ENCODE data around the gene RHOT1. TPM values are rescaled to one million over a fixed set of nuclear protein-coding genes. Genes with fewer than 3 reads are reported as not detected.

RHOT1 gene
- total RNA-seq, 1 experiment from 2014 or later, result 24.4 TPM

GRCh38 chr17:32155896-32156295 lies 13.6 kb downstream of the RHOT1 start:
- Histone ChIP-seq H3K79me2 (ENCODE audit: insufficient read depth, low read length) (no peaks in the 10 kb centered on the region), H3K23ac (ENCODE audit: insufficient read length, low read depth, low read length) (no peak overlapping the region), H4K8ac (replicated peaks; ENCODE audit: insufficient read length, low read depth, low read length) (no peak overlapping the region), H2BK5ac (ENCODE audit: insufficient read length, low read length) (no peak overlapping the region), H2BK15ac (ENCODE audit: low read depth, low read length) (no peak overlapping the region), H3K27me3 (ENCODE audit: insufficient read depth, low read length) (no peaks in the 10 kb centered on the region), H3K4me2 (ENCODE audit: insufficient read depth, insufficient read length, low read length) (no peak overlapping the region), H2AK5ac (ENCODE audit: insufficient read length, low read length) (no peak overlapping the region), H3K14ac (ENCODE audit: insufficient read depth, low read length) (no peak overlapping the region), H3K56ac (ENCODE audit: insufficient read length, low read depth, low read length) (no peak overlapping the region), H3K79me1 (ENCODE audit: insufficient read depth, low read depth, low read length, poor library complexity, severe bottlenecking) (no peaks in the 10 kb centered on the region), H4K91ac (ENCODE audit: insufficient read length, low read depth, low read length) (no peak overlapping the region), H3K4ac (ENCODE audit: low read depth, low read length) (no peak overlapping the region), H4K5ac (ENCODE audit: insufficient read length, low read depth, low read length) (no peak overlapping the region), H3T11ph (ENCODE audit: low read length) (no peak overlapping the region), H3K9me3 (ENCODE audit: control insufficient read depth, low read depth, low read length) (no peaks in the 10 kb centered on the region), H2BK20ac (ENCODE audit: low read depth, low read length, poor library complexity, severe bottlenecking) (no peak overlapping the region), H2BK12ac (ENCODE audit: insufficient read length, low read depth, low read length) (no peak overlapping the region), H3K27ac (ENCODE audit: insufficient read length, low read depth, low read length) (no peak overlapping the region), H3K18ac (ENCODE audit: insufficient read length, low read depth, low read length) (no peak overlapping the region), H3K4me1 (ENCODE audit: insufficient read depth, low read length) (no peaks in the 10 kb centered on the region), H2BK120ac (ENCODE audit: low read depth, low read length, poor library complexity, severe bottlenecking) (no peak overlapping the region), H2AFZ (ENCODE audit: low read length) (no peak overlapping the region), H4K20me1 (ENCODE audit: control insufficient read depth, insufficient read depth, insufficient read length) (no peaks in the 10 kb centered on the region), H3K23me2 (ENCODE audit: insufficient read length, low read depth, low read length, poor library complexity, severe bottlenecking) (no peaks in the 10 kb centered on the region), H3K9ac (ENCODE audit: extremely low read depth, insufficient read length, low read length) (no peak overlapping the region)
- no peak overlapping the region for H3K27ac Mint-ChIP-seq
- no peak for DNase-seq
- peaks cover 27 to 44% (median 41%) of the 10 kb centered on the region in 3 experiments for H3K36me3 Mint-ChIP-seq (ENCODE audit: insufficient read depth in 1 of 3, low read depth in 3 of 3)
- H3K4me3 Mint-ChIP-seq, result no peak overlapping the region
- no peaks in the 10 kb centered on the region; a peak in 1 of 5 replicates for H3K9me3 Mint-ChIP-seq
- H3K27me3 Mint-ChIP-seq (ENCODE audit: low read depth), result no peaks in the 10 kb centered on the region
- peaks cover 3% of the 10 kb centered on the region in 2 experiments; a peak in 3 of 4 replicates for H3K4me1 Mint-ChIP-seq
- TF ChIP-seq, protein P1, sequence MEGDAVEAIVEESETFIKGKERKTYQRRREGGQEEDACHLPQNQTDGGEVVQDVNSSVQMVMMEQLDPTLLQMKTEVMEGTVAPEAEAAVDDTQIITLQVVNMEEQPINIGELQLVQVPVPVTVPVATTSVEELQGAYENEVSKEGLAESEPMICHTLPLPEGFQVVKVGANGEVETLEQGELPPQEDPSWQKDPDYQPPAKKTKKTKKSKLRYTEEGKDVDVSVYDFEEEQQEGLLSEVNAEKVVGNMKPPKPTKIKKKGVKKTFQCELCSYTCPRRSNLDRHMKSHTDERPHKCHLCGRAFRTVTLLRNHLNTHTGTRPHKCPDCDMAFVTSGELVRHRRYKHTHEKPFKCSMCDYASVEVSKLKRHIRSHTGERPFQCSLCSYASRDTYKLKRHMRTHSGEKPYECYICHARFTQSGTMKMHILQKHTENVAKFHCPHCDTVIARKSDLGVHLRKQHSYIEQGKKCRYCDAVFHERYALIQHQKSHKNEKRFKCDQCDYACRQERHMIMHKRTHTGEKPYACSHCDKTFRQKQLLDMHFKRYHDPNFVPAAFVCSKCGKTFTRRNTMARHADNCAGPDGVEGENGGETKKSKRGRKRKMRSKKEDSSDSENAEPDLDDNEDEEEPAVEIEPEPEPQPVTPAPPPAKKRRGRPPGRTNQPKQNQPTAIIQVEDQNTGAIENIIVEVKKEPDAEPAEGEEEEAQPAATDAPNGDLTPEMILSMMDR (conservative IDR thresholded peaks at IDR 0.05), result no peak
- no CpG with 5 or more reads among the region's 3 CpGs for WGBS (ENCODE audit: extremely low coverage, insufficient read length, low lambda C conversion rate)

Measured in H9 (cell line).